ENCODE results near the gene BSND.

BSND gene

DNA sequence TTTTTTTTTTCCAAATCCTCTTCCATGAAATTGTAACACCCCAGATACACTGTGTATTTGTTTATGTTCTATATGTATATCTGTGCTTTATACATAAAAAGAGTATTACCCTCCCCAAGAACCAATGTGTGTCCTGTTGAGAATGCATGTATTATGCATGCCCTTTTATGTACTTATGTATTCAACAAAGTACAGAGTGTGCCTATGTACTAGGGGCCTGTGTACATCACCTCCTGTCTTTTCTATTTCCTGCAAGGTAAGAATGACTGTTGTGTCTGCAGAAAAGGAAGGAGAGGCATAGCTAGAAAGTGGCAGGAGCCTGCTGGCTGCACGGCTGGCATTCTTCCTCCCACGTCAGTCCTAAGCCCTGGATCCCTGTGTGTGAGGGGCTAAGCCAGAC lies 11.3 kb upstream of the BSND start:
- Histone ChIP-seq H3K9ac (ENCODE audit: low read length) (no peak overlapping the region), H3K27ac (ENCODE audit: low read depth, low read length, poor library complexity, severe bottlenecking) (no peak overlapping the region), H3K4me2 (ENCODE audit: low read length) (no peak overlapping the region), H3K9me3 (ENCODE audit: low read length) (no peaks in the 10 kb centered on the region), H4K20me1 (ENCODE audit: insufficient read depth, low read length) (no peaks in the 10 kb centered on the region), H3K36me3 (ENCODE audit: insufficient read depth, low read length) (no peaks in the 10 kb centered on the region), H3K4me1 (ENCODE audit: insufficient read depth, low read length, severe bottlenecking) (no peaks in the 10 kb centered on the region), H3K27me3 (ENCODE audit: insufficient read depth, low read length) (no peaks in the 10 kb centered on the region), H3K79me2 (ENCODE audit: insufficient read depth, low read length) (no peaks in the 10 kb centered on the region), H3K4me3 (ENCODE audit: low read depth, low read length, poor library complexity, severe bottlenecking) (no peak overlapping the region), H2AFZ (ENCODE audit: low read length) (no peak overlapping the region), H3F3A (ENCODE audit: insufficient read depth, low read length) (no peaks in the 10 kb centered on the region), H3K9me2 (ENCODE audit: low read depth, low read length) (no peaks in the 10 kb centered on the region)
- TF ChIP-seq EZH2 (IDR thresholded peaks at IDR 0.05; ENCODE audit: borderline replicate concordance, low read length), result no peak
- TF ChIP-seq, protein P1, sequence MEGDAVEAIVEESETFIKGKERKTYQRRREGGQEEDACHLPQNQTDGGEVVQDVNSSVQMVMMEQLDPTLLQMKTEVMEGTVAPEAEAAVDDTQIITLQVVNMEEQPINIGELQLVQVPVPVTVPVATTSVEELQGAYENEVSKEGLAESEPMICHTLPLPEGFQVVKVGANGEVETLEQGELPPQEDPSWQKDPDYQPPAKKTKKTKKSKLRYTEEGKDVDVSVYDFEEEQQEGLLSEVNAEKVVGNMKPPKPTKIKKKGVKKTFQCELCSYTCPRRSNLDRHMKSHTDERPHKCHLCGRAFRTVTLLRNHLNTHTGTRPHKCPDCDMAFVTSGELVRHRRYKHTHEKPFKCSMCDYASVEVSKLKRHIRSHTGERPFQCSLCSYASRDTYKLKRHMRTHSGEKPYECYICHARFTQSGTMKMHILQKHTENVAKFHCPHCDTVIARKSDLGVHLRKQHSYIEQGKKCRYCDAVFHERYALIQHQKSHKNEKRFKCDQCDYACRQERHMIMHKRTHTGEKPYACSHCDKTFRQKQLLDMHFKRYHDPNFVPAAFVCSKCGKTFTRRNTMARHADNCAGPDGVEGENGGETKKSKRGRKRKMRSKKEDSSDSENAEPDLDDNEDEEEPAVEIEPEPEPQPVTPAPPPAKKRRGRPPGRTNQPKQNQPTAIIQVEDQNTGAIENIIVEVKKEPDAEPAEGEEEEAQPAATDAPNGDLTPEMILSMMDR (IDR thresholded peaks at IDR 0.05; ENCODE audit: low read length), result no peak

DNA sequence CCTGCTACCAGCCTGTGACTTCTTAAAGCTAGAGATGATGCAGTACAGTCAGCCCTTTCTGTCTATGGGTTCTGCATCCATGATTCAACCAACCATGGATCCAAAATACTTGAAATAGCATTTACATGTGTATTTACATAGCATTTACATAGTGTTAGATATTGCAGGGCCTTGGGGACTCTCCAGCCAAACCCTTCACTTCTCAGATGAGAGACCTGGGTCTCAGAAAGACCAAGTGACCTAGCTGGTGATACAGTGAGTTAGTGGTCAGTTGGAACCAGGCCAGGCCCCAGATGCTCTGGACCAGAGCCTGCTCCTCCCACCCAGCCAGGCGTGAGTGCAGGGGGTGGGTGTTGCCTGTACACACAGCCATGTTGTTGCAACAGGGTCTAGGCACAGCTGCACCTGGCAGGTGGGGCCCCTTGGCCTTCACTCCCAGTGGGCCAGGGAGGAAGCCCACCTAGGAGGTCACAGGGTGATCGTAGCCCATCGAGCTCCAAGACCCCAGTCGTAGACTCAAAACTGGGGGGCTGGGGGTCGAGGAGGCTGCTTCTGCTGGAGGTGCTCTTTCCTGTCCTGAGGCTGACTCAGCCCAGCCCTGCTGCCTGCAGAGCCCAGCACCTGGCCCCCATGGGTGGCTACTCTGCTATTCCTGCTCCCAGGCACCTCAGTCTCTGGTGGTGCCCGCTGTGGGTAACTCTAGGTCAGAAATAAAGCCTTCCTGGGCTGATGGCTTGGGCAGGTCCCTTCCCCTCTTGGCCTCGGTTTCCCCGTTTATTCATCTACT lies 10.6 kb upstream of the BSND start:
- Histone ChIP-seq H3K79me2 (ENCODE audit: insufficient read depth, low read length) (no peaks in the 10 kb centered on the region), H3K4me1 (ENCODE audit: insufficient read depth, low read length, severe bottlenecking) (no peaks in the 10 kb centered on the region), H3F3A (ENCODE audit: insufficient read depth, low read length) (no peaks in the 10 kb centered on the region), H3K4me3 (ENCODE audit: low read depth, low read length, poor library complexity, severe bottlenecking) (no peak overlapping the region), H3K27ac (ENCODE audit: low read depth, low read length, poor library complexity, severe bottlenecking) (no peak overlapping the region), H3K27me3 (ENCODE audit: insufficient read depth, low read length) (no peaks in the 10 kb centered on the region), H3K4me2 (ENCODE audit: low read length) (no peak overlapping the region), H3K9ac (ENCODE audit: low read length) (no peak overlapping the region), H3K9me2 (ENCODE audit: low read depth, low read length) (no peaks in the 10 kb centered on the region), H2AFZ (ENCODE audit: low read length) (no peak overlapping the region), H3K9me3 (ENCODE audit: low read length) (no peaks in the 10 kb centered on the region), H3K36me3 (ENCODE audit: insufficient read depth, low read length) (no peaks in the 10 kb centered on the region), H4K20me1 (ENCODE audit: insufficient read depth, low read length) (no peaks in the 10 kb centered on the region)
- TF ChIP-seq, protein P1 (IDR thresholded peaks at IDR 0.05; ENCODE audit: low read length), result no peak
- no peak for TF ChIP-seq EZH2 (IDR thresholded peaks at IDR 0.05; ENCODE audit: borderline replicate concordance, low read length)

DNA sequence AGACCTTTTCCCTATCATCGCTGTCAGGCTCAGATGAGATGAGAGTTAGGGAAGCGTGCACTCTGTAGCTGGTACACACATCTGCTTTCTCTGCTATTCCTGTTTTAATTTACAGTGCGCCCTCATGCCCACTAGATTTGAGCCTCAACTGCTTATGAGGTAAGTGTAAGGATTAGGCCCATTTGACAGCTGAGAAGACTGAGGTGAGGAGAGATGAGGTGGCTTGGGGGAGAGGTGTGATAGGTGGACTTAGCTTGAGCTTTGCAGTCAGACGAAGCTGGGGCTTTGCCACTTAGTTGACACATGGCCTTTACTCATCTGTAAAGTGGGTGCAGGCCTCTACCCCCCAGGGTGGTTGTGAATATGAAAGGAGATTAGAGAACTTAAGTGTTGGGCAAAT lies 9.8 kb upstream of the BSND start:
- Histone ChIP-seq H3K27me3 (ENCODE audit: insufficient read depth, low read length) (no peaks in the 10 kb centered on the region), H3K9me2 (ENCODE audit: low read depth, low read length) (no peaks in the 10 kb centered on the region), H3K4me3 (ENCODE audit: low read depth, low read length, poor library complexity, severe bottlenecking) (no peak overlapping the region), H4K20me1 (ENCODE audit: insufficient read depth, low read length) (no peaks in the 10 kb centered on the region), H3K4me2 (ENCODE audit: low read length) (no peak overlapping the region), H2AFZ (ENCODE audit: low read length) (no peak overlapping the region), H3K9me3 (ENCODE audit: low read length) (no peaks in the 10 kb centered on the region), H3F3A (ENCODE audit: insufficient read depth, low read length) (no peaks in the 10 kb centered on the region), H3K79me2 (ENCODE audit: insufficient read depth, low read length) (no peaks in the 10 kb centered on the region), H3K4me1 (ENCODE audit: insufficient read depth, low read length, severe bottlenecking) (no peaks in the 10 kb centered on the region), H3K9ac (ENCODE audit: low read length) (no peak overlapping the region), H3K36me3 (ENCODE audit: insufficient read depth, low read length) (no peaks in the 10 kb centered on the region), H3K27ac (ENCODE audit: low read depth, low read length, poor library complexity, severe bottlenecking) (no peak overlapping the region)
- TF ChIP-seq EZH2 (IDR thresholded peaks at IDR 0.05; ENCODE audit: borderline replicate concordance, low read length), result no peak
- TF ChIP-seq, protein P1 (IDR thresholded peaks at IDR 0.05; ENCODE audit: low read length), result no peak
